Upper lobe of left lung (tissue), 4 donors: ENCODE measurements around the gene AP1S3.

Experiments used
- CTCF ChIP-seq, 6 experiments: fragments of 450-650 bp in 4 of 6; fragments of 200-600 bp in 2 of 6; sonication (generic) in 2 of 6; IDR thresholded peaks; one replicate each; pipeline ENCODE4 v1.5.1; 2016 to 2019; ENCODE audit warnings: antibody characterized with exemption in 6 of 6
- POLR2A ChIP-seq, 4 donors: fragments of 450-650 bp; IDR thresholded peaks; one replicate each; pipeline ENCODE4 v1.5.1; 2016 to 2017; ENCODE audit warnings: antibody characterized with exemption in 4 of 4, mild to moderate bottlenecking in 2 of 4
- POLR2AphosphoS5 ChIP-seq, 2 donors: sonication (generic); formaldehyde crosslinking; IDR thresholded peaks; one replicate each; pipeline ENCODE4 v1.5.1; 2017; ENCODE audit warnings: antibody characterized with exemption in 2 of 2

- TF ChIP-seq CTCF (IDR thresholded peaks at IDR 0.05) (no peak), POLR2AphosphoS5 (IDR thresholded peaks at IDR 0.05) (no peak), POLR2A (IDR thresholded peaks at IDR 0.05) (no peak)
These were observed 124.7 kb downstream of the AP1S3 start for GRCh38 chr2:223712642-223713041.
